ENCODE measurements around the gene WNT9A. TPM values are rescaled to one million over a fixed set of nuclear protein-coding genes. Genes with fewer than 3 reads are reported as not detected.

The WNT9A gene, protein sequence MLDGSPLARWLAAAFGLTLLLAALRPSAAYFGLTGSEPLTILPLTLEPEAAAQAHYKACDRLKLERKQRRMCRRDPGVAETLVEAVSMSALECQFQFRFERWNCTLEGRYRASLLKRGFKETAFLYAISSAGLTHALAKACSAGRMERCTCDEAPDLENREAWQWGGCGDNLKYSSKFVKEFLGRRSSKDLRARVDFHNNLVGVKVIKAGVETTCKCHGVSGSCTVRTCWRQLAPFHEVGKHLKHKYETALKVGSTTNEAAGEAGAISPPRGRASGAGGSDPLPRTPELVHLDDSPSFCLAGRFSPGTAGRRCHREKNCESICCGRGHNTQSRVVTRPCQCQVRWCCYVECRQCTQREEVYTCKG
- 0.52 and 0.76 TPM in 2 replicates for total RNA-seq

GRCh38 chr1:227947676-227948492 is at the start of gene WNT9A:
TSS of gene WNT9A (minus strand) at chr1:227947932. CDS start at chr1:227947887, 45 bp downstream.

Small RNAs within 50 kb of the gene (small RNA-seq; reads per million reads assigned to genes)
- gene MIR5008 (not detected), gene SEPT14P17 (not detected)

Other genes starting within 250 kb of the WNT9A start
- 26.6 and 29.1 TPM in 2 replicates for gene JMJD4, start 212.6 kb downstream of the WNT9A start, total RNA-seq
- gene SNAP47, start 212.5 kb downstream of the WNT9A start, total RNA-seq: 37.0 and 41.0 TPM in 2 replicates
- not detected in 2 replicates for gene PRSS38, start 132.3 kb downstream of the WNT9A start, total RNA-seq
- gene WNT3A, start 59.1 kb upstream of the WNT9A start, total RNA-seq: not detected in 2 replicates
- 267 and 269 TPM in 2 replicates for gene ARF1, start 134.8 kb upstream of the WNT9A start, total RNA-seq
- 3.4 and 5.6 TPM in 2 replicates for gene C1orf35, start 155.4 kb upstream of the WNT9A start, total RNA-seq
- gene MRPL55, start 161.4 kb upstream of the WNT9A start, total RNA-seq: 27.0 and 29.3 TPM in 2 replicates
- gene GUK1, start 192.3 kb upstream of the WNT9A start, total RNA-seq: 249 and 276 TPM in 2 replicates
- 2.1 TPM in 2 replicates for gene GJC2, start 202.0 kb upstream of the WNT9A start, total RNA-seq
- gene IBA57, start 217.9 kb upstream of the WNT9A start, total RNA-seq: 4.6 and 4.8 TPM in 2 replicates